PC-9 (cell line): ENCODE data around the gene CABP5. TPM values are rescaled to one million over a fixed set of nuclear protein-coding genes. Genes with fewer than 3 reads are reported as not detected.

ENCODE experiments used
- BruUV-seq: library from RNA; stranded (reverse); fragments of 400-500 nt; replicated peaks from 2 replicates; lab custom pipeline; 2021; lab: Mats Ljungman, UMichigan
- CTCF ChIA-PET: fragments of 300-600 bp; sonication (Branson Sonifier 250); formaldehyde crosslinking; loops from one replicate; lab custom pipeline; 2022; ENCODE audit warnings: antibody characterized with exemption; lab: Charles Lee
- POLR2A ChIA-PET: fragments of 300-600 bp; sonication (Branson Sonifier 250); formaldehyde crosslinking; loops from one replicate; lab custom pipeline; 2022; ENCODE audit warnings: antibody characterized with exemption; ENCODE audit not compliant: unreplicated experiment; lab: Charles Lee
- DNase-seq, 2 experiments: peaks; one replicate each; pipeline versions ENCODE4 v3.0.0 to v3.0.0-alpha.2; 2015 to 2022; ENCODE audit warnings: mixed read lengths in 1 of 2
- H2AFZ ChIP-seq: fragments of 200-600 bp; sonication (generic); 2 replicates; pipeline ENCODE4 v1.8.1; 2017; ENCODE audit warnings: antibody characterized with exemption
- H3F3A ChIP-seq: fragments of 200-600 bp; sonication (generic); 2 replicates; pipeline ENCODE4 v1.8.1; 2017; ENCODE audit warnings: antibody characterized with exemption, mild to moderate bottlenecking, low read depth; ENCODE audit not compliant: insufficient read depth
- H3K27ac ChIP-seq: fragments of 200-600 bp; sonication (generic); 2 replicates; pipeline ENCODE4 v1.6.1; 2016; ENCODE audit warnings: mixed run types
- H3K27me3 ChIP-seq: fragments of 200-600 bp; sonication (generic); 2 replicates; pipeline ENCODE4 v1.6.1; 2016; ENCODE audit warnings: low read depth, mixed run types; ENCODE audit not compliant: insufficient read depth
- H3K36me3 ChIP-seq: fragments of 200-600 bp; sonication (generic); 2 replicates; pipeline ENCODE4 v1.6.1; 2016; ENCODE audit warnings: low read depth, mixed run types
- H3K4me1 ChIP-seq: fragments of 200-600 bp; sonication (generic); replicated peaks from 2 replicates; pipeline ENCODE4 v1.6.1; 2016; ENCODE audit warnings: mixed run types; ENCODE audit not compliant: insufficient read depth
- H3K4me2 ChIP-seq: fragments of 200-600 bp; sonication (generic); 2 replicates; pipeline ENCODE4 v1.6.1; 2017; ENCODE audit warnings: mixed run types
- H3K4me3 ChIP-seq: fragments of 200-600 bp; sonication (generic); 2 replicates; pipeline ENCODE4 v1.6.1; 2016; ENCODE audit warnings: mixed run types
- H3K79me2 ChIP-seq: fragments of 200-600 bp; sonication (generic); 2 replicates; pipeline ENCODE4 v1.6.1; 2017; ENCODE audit warnings: low read depth, mixed run types
- H3K9me2 ChIP-seq: fragments of 200-600 bp; sonication (generic); 2 replicates; pipeline ENCODE4 v1.8.1; 2017; ENCODE audit warnings: mild to moderate bottlenecking; ENCODE audit not compliant: insufficient read depth
- H3K9me3 ChIP-seq: fragments of 200-600 bp; sonication (generic); 2 replicates; pipeline ENCODE4 v1.8.1; 2016; ENCODE audit warnings: low read depth; ENCODE audit not compliant: insufficient read depth
- H4K20me1 ChIP-seq: fragments of 200-600 bp; sonication (generic); 2 replicates; pipeline ENCODE4 v1.8.1; 2017; ENCODE audit not compliant: insufficient read depth
- EZH2 ChIP-seq: fragments of 200-600 bp; sonication (generic); IDR thresholded peaks from 2 replicates; pipeline ENCODE4 v1.8.0; 2017; ENCODE audit warnings: antibody characterized with exemption, low read depth
- intact Hi-C: fragments of 100-400 bp; cut with micrococcal nuclease; formaldehyde crosslinking; loops from one replicate; pipeline ENCODE4 v1.10.0; 2022; ENCODE audit not compliant: unreplicated experiment
- total RNA-seq: library from RNA; stranded (reverse); gene quantifications from 2 replicates; pipeline ENCODE4 v1.2.3, GENCODE V29; 2021
- TF ChIP-seq, protein P1 (sequence below): fragments of 200-600 bp; sonication (generic); conservative IDR thresholded peaks from 2 replicates; pipeline ENCODE4 v1.6.1; 2017; ENCODE audit warnings: mixed run types, antibody characterized with exemption, mild to moderate bottlenecking, moderate library complexity

Gene CABP5
- total RNA-seq, 1 experiment from 2014 or later = not detected

DNA sequence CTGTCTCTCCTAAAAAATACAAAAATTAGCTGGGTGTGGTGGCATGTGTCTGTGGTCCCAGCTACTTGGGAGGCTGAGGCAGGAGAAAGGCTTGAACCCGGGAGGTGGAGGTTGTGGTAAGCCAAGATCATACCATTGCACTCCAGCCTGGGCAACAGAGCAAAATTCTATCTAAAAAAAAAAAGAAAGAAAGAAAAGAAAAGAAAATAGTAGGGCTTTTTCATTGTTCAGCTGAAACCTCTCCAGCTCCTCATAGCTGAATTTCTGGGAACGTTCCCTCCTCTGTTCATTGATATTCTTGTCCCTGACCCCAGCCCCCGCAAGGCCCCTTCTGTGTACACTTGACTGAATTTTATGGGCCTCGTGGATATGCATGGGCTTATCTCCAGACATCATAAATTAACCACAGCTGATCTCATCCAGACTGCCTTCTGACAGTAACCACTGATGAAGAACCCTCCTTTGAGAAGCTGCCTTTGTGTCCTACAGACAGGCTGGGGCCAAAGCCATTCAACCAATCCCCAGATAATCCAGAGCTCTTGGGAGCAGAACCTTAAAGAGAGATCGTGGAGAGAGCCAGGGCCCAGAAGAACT is 49.6 kb downstream of the CABP5 start, which contains the start of gene ELSPBP1:
ELSPBP1 (plus strand) TSS at position 424 of the 594 bp plus-strand sequence. CDS start 14,036 bp downstream, outside the sequence.
- BruUV-seq = no TSS peak
- no peaks in the 10 kb centered on the region for H3K4me1 ChIP-seq
- H3K9me3 ChIP-seq = 0 out of 2 replicates have a peak, but pooled peaks cover 3% of the 10 kb centered on the region
- no peak within 1 kb of the TSS for H2AFZ ChIP-seq
- H3K27me3 ChIP-seq = peaks cover 49% of the 10 kb centered on the region
- TF ChIP-seq EZH2 = no peak
- TF ChIP-seq, protein P1, sequence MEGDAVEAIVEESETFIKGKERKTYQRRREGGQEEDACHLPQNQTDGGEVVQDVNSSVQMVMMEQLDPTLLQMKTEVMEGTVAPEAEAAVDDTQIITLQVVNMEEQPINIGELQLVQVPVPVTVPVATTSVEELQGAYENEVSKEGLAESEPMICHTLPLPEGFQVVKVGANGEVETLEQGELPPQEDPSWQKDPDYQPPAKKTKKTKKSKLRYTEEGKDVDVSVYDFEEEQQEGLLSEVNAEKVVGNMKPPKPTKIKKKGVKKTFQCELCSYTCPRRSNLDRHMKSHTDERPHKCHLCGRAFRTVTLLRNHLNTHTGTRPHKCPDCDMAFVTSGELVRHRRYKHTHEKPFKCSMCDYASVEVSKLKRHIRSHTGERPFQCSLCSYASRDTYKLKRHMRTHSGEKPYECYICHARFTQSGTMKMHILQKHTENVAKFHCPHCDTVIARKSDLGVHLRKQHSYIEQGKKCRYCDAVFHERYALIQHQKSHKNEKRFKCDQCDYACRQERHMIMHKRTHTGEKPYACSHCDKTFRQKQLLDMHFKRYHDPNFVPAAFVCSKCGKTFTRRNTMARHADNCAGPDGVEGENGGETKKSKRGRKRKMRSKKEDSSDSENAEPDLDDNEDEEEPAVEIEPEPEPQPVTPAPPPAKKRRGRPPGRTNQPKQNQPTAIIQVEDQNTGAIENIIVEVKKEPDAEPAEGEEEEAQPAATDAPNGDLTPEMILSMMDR = no peak
- no peaks in the 10 kb centered on the region for H3K79me2 ChIP-seq
- intact Hi-C loops = no loop called here
- no peaks in the 10 kb centered on the region; the same call in 1 of the 2 replicates for H3K9me2 ChIP-seq
- DNase-seq = no peak
- ChIA-PET CTCF (no interaction called here), POLR2A (no interaction called here)
- H3F3A ChIP-seq = no peaks in the 10 kb centered on the region
- no peak within 1 kb of the TSS for H3K4me2 ChIP-seq
- no peaks in the 10 kb centered on the region for H3K36me3 ChIP-seq
- H4K20me1 ChIP-seq = no peaks in the 10 kb centered on the region
- H3K4me3 ChIP-seq = no peak within 1 kb of the TSS
- no peak within 1 kb of the TSS for H3K27ac ChIP-seq

DNA sequence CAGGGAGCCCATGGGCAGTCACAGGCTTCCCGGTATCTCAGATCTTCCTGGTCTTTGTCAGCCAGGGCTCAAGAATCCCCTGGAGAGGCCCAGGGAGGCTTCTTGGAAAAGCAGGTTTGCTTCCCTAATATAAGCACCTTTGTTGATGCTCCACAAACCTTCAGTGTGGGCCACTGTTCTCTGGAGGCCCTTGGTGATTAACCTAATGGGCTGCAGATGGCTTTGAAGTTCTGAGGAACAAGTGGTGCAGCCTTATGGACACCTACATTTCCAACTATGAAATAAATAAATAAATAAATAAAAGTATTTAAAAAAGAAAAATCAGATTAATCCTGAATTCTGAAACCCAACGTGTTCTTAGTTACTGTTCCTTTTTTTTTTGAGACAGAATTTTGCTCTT is 51.8 kb downstream of the CABP5 start, which contains the start of gene BSPH1:
BSPH1 (minus strand) TSS at position 101 of the 400 bp plus-strand sequence; CDS start at position 12, 89 bp downstream.
- no peak for DNase-seq
- H3K27me3 ChIP-seq = peaks cover 61% of the 10 kb centered on the region
- no peak within 1 kb of the TSS for H3K4me2 ChIP-seq
- no peaks in the 10 kb centered on the region for H3K79me2 ChIP-seq
- ChIA-PET CTCF (interaction anchor here (0.7 kb wide), 1 partner anchor 14 kb away, joined by 5 read pairs; no protein-coding TSS in a partner anchor), POLR2A (no interaction called here)
- TF ChIP-seq, protein P1 = no peak
- TF ChIP-seq EZH2 = no peak
- H3K9me3 ChIP-seq = 0 out of 2 replicates have a peak, but pooled peaks cover 3% of the 10 kb centered on the region
- no peaks in the 10 kb centered on the region for H3F3A ChIP-seq
- H3K36me3 ChIP-seq = no peaks in the 10 kb centered on the region
- no TSS peak for BruUV-seq
- H3K4me1 ChIP-seq = no peaks in the 10 kb centered on the region
- H3K27ac ChIP-seq = no peak within 1 kb of the TSS
- no peaks in the 10 kb centered on the region; the same call in 1 of the 2 replicates for H3K9me2 ChIP-seq
- H4K20me1 ChIP-seq = no peaks in the 10 kb centered on the region
- H2AFZ ChIP-seq = no peak within 1 kb of the TSS
- H3K4me3 ChIP-seq = no peak within 1 kb of the TSS
- intact Hi-C loops = no loop called here

DNA sequence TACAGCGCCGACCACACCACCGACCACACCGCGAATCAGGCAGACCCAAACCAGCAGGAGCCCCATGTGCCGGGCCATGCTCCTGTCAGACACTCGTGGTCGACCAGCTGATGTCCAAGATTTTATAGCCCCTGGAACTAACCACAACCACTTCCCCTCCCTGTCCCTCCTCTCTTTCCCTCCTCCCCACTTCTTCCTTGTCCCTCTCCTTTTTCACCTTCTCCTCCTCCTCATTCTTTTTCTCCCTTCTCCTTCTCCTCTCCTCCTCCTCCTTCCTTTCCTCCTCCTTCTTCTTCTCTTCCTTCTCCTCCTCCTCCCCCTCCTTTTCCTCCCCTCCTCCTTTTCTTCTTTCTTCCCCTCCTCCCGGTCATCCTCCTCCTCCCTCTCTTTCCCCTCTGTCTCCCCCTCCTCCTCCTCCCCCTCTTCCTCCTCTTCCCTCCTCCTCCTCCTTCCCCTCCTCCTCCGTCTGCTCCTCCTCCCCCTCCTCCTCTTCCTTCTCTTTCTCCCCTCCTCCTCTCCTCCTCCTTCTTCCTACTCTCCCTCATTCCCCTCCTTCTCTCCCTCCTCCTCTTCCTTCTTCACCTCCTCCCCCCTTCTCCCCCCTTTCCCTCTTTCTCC is 52.6 kb downstream of the CABP5 start:
- TF ChIP-seq EZH2 = no peak
- TF ChIP-seq, protein P1 = no peak
- POLR2A ChIA-PET = no interaction called here

More for the DNA sequence above, 52.6 kb downstream of the CABP5 start:
- Histone ChIP-seq H4K20me1 (no peaks in the 10 kb centered on the region), H3K27ac (no peak overlapping the region), H3K9me2 (no peaks in the 10 kb centered on the region; the same call in 1 of the 2 replicates), H3K4me1 (no peaks in the 10 kb centered on the region), H2AFZ (no peak overlapping the region), H3K4me2 (no peak overlapping the region), H3K9me3 (0 out of 2 replicates have a peak, but pooled peaks cover 3% of the 10 kb centered on the region), H3K79me2 (no peaks in the 10 kb centered on the region), H3K4me3 (no peak overlapping the region), H3K36me3 (no peaks in the 10 kb centered on the region), H3K27me3 (peaks cover 67% of the 10 kb centered on the region), H3F3A (no peaks in the 10 kb centered on the region)
- DNase-seq = no peak
- CTCF ChIA-PET = interaction anchor here (0.7 kb wide), 1 partner anchor 14 kb away, joined by 5 read pairs; no protein-coding TSS in a partner anchor
- no TSS peak for BruUV-seq
- intact Hi-C loops = no loop called here

Other genes with a start within 250 kb of the CABP5 start
- not detected in 2 replicates for gene TPRX1, start 239.5 kb downstream of the CABP5 start, total RNA-seq
- not detected in 2 replicates for gene CRX, start 222.1 kb downstream of the CABP5 start, total RNA-seq
- gene TPRX2, start 184.8 kb downstream of the CABP5 start, total RNA-seq = not detected in 2 replicates
- not detected in 2 replicates for gene SULT2A1, start 157.8 kb downstream of the CABP5 start, total RNA-seq
- gene BSPH1, start 51.9 kb downstream of the CABP5 start, total RNA-seq = not detected in 2 replicates
- not detected in 2 replicates for gene ELSPBP1, start 49.4 kb downstream of the CABP5 start, total RNA-seq
- gene PLA2G4C, start 66.7 kb upstream of the CABP5 start, total RNA-seq = 1.2 TPM in 1 of 2 replicates, not detected in the other
- 109 and 116 TPM in 2 replicates for gene LIG1, start 126.3 kb upstream of the CABP5 start, total RNA-seq
- gene ZSWIM9, start 126.6 kb upstream of the CABP5 start, total RNA-seq = 8.3 and 12.0 TPM in 2 replicates
- gene CARD8, start 211.8 kb upstream of the CABP5 start, total RNA-seq = 17.7 and 25.6 TPM in 2 replicates
- 14.8 and 15.5 TPM in 2 replicates for gene ZNF114, start 226.0 kb upstream of the CABP5 start, total RNA-seq